Mesenchymal stem cell (in vitro differentiated cells and primary cell): ENCODE data around the gene PPEF1.
"Not testable (repeated sequence)": the region's sequence is repeated elsewhere in the genome, so short reads cannot be mapped to it uniquely, and the experiment has no call there.

Experiments used
- DNase-seq: peaks from one replicate; pipeline ENCODE4 v3.0.0-alpha.2; 2013
- H2AFZ ChIP-seq: one replicate; pipeline ENCODE4 v1.6.1; 2013; ENCODE audit warnings: low read depth, mild to moderate bottlenecking, control low read depth, inconsistent platforms, low read length, moderate library complexity
- H2AK5ac ChIP-seq: 2 replicates; pipeline ENCODE4 v1.6.1; 2013; ENCODE audit warnings: low read length, moderate library complexity, mild to moderate bottlenecking, inconsistent platforms; ENCODE audit not compliant: severe bottlenecking
- H2BK120ac ChIP-seq: one replicate; pipeline ENCODE4 v1.6.1; 2013; ENCODE audit warnings: low read depth, mild to moderate bottlenecking, inconsistent platforms, low read length, moderate library complexity
- H2BK12ac ChIP-seq, 2 experiments: one replicate each; pipeline ENCODE4 v1.6.1; 2013; ENCODE audit warnings: inconsistent platforms in 2 of 2, low read length in 2 of 2, mild to moderate bottlenecking in 2 of 2, moderate library complexity in 2 of 2, control low read depth in 1 of 2
- H2BK15ac ChIP-seq: one replicate; pipeline ENCODE4 v1.6.1; 2013; ENCODE audit warnings: mild to moderate bottlenecking, low read depth, inconsistent platforms; ENCODE audit not compliant: poor library complexity, severe bottlenecking
- H2BK5ac ChIP-seq: 2 replicates; pipeline ENCODE4 v1.6.1; 2013; ENCODE audit warnings: low read depth, mild to moderate bottlenecking, low read length, control low read depth, inconsistent platforms; ENCODE audit not compliant: poor library complexity, severe bottlenecking
- H3K14ac ChIP-seq, 2 experiments: one replicate each; pipeline ENCODE4 v1.6.1; 2013; ENCODE audit warnings: inconsistent platforms in 2 of 2, low read length in 2 of 2, control low read depth in 1 of 2, mild to moderate bottlenecking in 1 of 2, moderate library complexity in 1 of 2
- H3K18ac ChIP-seq, 2 experiments: one replicate each; pipeline ENCODE4 v1.6.1; 2013; ENCODE audit warnings: inconsistent platforms in 2 of 2, low read length in 2 of 2, control low read depth in 1 of 2, low read depth in 1 of 2, mild to moderate bottlenecking in 1 of 2
- H3K23ac ChIP-seq, 2 experiments: one replicate each; pipeline ENCODE4 v1.6.1; 2013; ENCODE audit warnings: inconsistent platforms in 2 of 2, low read length in 2 of 2, mild to moderate bottlenecking in 2 of 2, moderate library complexity in 2 of 2, control low read depth in 1 of 2
- H3K27ac ChIP-seq: 2 replicates; pipeline ENCODE4 v1.5.1; 2013; ENCODE audit warnings: mild to moderate bottlenecking, moderate library complexity, low read length, control low read depth, inconsistent platforms; ENCODE audit not compliant: poor library complexity, severe bottlenecking
- H3K27me3 ChIP-seq, 2 experiments: 2 replicates each; pipeline versions ENCODE4 v1.6.1 to v1.7.0; 2013; ENCODE audit warnings: low read length in 2 of 2, mild to moderate bottlenecking in 2 of 2, moderate library complexity in 2 of 2, control low read depth in 1 of 2, inconsistent platforms in 1 of 2; ENCODE audit not compliant: control insufficient read depth in 1 of 2, insufficient read depth in 1 of 2
- H3K36me3 ChIP-seq, 2 experiments: 2 replicates each; pipeline versions ENCODE4 v1.6.1 to v1.7.0; 2013; ENCODE audit warnings: low read length in 2 of 2, control low read depth in 1 of 2, inconsistent platforms in 1 of 2, low read depth in 1 of 2, mild to moderate bottlenecking in 1 of 2; ENCODE audit not compliant: insufficient read depth in 2 of 2, control insufficient read depth in 1 of 2
- H3K4ac ChIP-seq, 2 experiments: one replicate each; pipeline ENCODE4 v1.6.1; 2013; ENCODE audit warnings: inconsistent platforms in 2 of 2, low read length in 2 of 2, mild to moderate bottlenecking in 2 of 2, moderate library complexity in 2 of 2, control low read depth in 1 of 2, low read depth in 1 of 2
- H3K4me1 ChIP-seq: 2 replicates; pipeline ENCODE4 v1.6.1; 2013; ENCODE audit warnings: low read depth, low read length, control low read depth; ENCODE audit not compliant: control insufficient read depth, insufficient read depth
- H3K4me2 ChIP-seq: 2 replicates; pipeline ENCODE4 v1.6.1; 2013; ENCODE audit warnings: low read length, mild to moderate bottlenecking, inconsistent platforms; ENCODE audit not compliant: poor library complexity, severe bottlenecking
- H3K4me3 ChIP-seq, 2 experiments: 2 replicates each; pipeline versions ENCODE4 v1.5.1 to v1.7.0; 2013; ENCODE audit warnings: low read length in 2 of 2, mild to moderate bottlenecking in 2 of 2, control low read depth in 1 of 2, low read depth in 1 of 2; ENCODE audit not compliant: insufficient read depth in 1 of 2
- H3K79me1 ChIP-seq: replicated peaks from 2 replicates; pipeline ENCODE4 v1.6.1; 2013; ENCODE audit warnings: mild to moderate bottlenecking, control low read depth, low read length, inconsistent platforms; ENCODE audit not compliant: poor library complexity, severe bottlenecking
- H3K9ac ChIP-seq: 2 replicates; pipeline ENCODE4 v1.7.0; 2013; ENCODE audit warnings: mild to moderate bottlenecking, low read length, moderate library complexity
- H3K9me3 ChIP-seq: 2 replicates; pipeline ENCODE4 v1.7.0; 2013; ENCODE audit warnings: mild to moderate bottlenecking, low read length; ENCODE audit not compliant: control insufficient read depth
- H4K8ac ChIP-seq: one replicate; pipeline ENCODE4 v1.6.1; 2013; ENCODE audit warnings: inconsistent platforms, mild to moderate bottlenecking, low read length, moderate library complexity
- H4K91ac ChIP-seq: one replicate; pipeline ENCODE4 v1.6.1; 2013; ENCODE audit warnings: mild to moderate bottlenecking, low read length, inconsistent platforms
- WGBS: methylation state at CpG from one replicate; pipeline ENCODE4 v1.1.7; 2013; ENCODE audit warnings: mixed read lengths; 5-methylcytosine and 5-hydroxymethylcytosine counted together

Gene PPEF1

GRCh38 chrX:18825375-18825774, 117.9 kb downstream of the PPEF1 start:
- Histone ChIP-seq H3K4me3 (no peak overlapping the region), H3K18ac (no peak overlapping the region), H3K4me2 (no peak overlapping the region), H3K27ac (no peak overlapping the region), H3K23ac (no peak overlapping the region), H2AFZ (no peak overlapping the region), H2AK5ac (no peak overlapping the region), H3K9ac (no peak overlapping the region), H2BK12ac (no peak overlapping the region), H4K91ac (no peak overlapping the region), H2BK15ac (no peak overlapping the region), H3K4ac (no peak overlapping the region), H4K8ac (no peak overlapping the region), H3K79me1 (no peaks in the 10 kb centered on the region), H2BK5ac (no peak overlapping the region), H3K9me3 (peaks cover 3% of the 10 kb centered on the region), H3K4me1 (no peaks in the 10 kb centered on the region), H3K36me3 (no peaks in the 10 kb centered on the region), H2BK120ac (no peak overlapping the region), H3K14ac (no peak overlapping the region), H3K27me3 (no peaks in the 10 kb centered on the region)
- 90% methylated on average over 1 of the region's 2 CpGs for WGBS
- no peak for DNase-seq

DNA sequence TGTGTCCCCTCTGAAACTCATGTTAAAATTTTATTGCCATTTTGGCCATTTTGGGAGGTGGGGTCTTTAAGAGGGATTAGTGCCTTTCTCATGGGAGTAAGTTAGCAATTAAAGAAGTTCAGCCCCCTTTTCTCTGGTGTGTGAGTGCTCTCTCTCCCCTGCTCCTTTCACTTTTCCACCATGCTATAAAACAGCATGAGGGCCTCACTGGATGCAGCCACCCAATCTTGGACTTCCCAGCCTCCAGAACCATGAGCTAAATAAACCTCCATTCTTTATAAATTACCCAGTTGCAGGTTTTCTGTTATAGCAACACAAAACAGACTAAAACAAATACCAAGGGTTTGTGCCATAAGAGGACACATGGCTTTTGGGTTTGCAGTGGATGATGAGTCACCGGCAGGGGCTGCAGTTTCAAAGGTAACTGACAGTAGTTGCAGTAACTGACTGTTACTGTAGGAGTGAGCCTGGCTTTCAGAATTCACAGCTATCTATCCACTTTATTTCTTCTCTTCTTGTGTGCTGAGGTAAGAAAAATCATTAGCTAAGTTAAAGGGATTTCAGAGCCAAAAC, 121.5 kb downstream of the PPEF1 start:
- Histone ChIP-seq H3K23ac (no peak overlapping the region), H3K4me1 (no peaks in the 10 kb centered on the region), H3K9me3 (peaks cover 3% of the 10 kb centered on the region), H3K27me3 (no peaks in the 10 kb centered on the region), H4K91ac (no peak overlapping the region), H2AFZ (no peak overlapping the region), H3K4me2 (no peak overlapping the region), H3K18ac (no peak overlapping the region), H3K36me3 (no peaks in the 10 kb centered on the region), H2BK5ac (no peak overlapping the region), H3K79me1 (no peaks in the 10 kb centered on the region), H3K27ac (no peak overlapping the region), H3K4me3 (no peak overlapping the region), H3K9ac (no peak overlapping the region), H2AK5ac (no peak overlapping the region), H2BK120ac (no peak overlapping the region), H2BK15ac (no peak overlapping the region), H3K4ac (no peak overlapping the region), H4K8ac (no peak overlapping the region), H2BK12ac (no peak overlapping the region), H3K14ac (no peak overlapping the region)
- DNase-seq = peak; percentile 56
- WGBS = no CpG with 5 or more reads among the region's 1 CpG

- H3K18ac ChIP-seq = no peak overlapping the region
- H3K23ac ChIP-seq = no peak overlapping the region
- peaks cover 3% of the 10 kb centered on the region for H3K9me3 ChIP-seq
- H2BK120ac ChIP-seq = no peak overlapping the region
- no peak overlapping the region for H3K4ac ChIP-seq
- no peak overlapping the region for H2BK15ac ChIP-seq
- no peak overlapping the region for H2BK5ac ChIP-seq
- H3K4me3 ChIP-seq = peak overlapping the region in 1 of 2 experiments; percentile 73
- H3K4me2 ChIP-seq = no peak overlapping the region
- no peaks in the 10 kb centered on the region for H3K4me1 ChIP-seq
- no peaks in the 10 kb centered on the region for H3K27me3 ChIP-seq
- H3K14ac ChIP-seq = no peak overlapping the region
- peak overlapping the region; percentile 62 for H3K9ac ChIP-seq
- H2AFZ ChIP-seq = no peak overlapping the region
- H2AK5ac ChIP-seq = no peak overlapping the region
- H4K8ac ChIP-seq = no peak overlapping the region
- H2BK12ac ChIP-seq = no peak overlapping the region
- no peaks in the 10 kb centered on the region for H3K79me1 ChIP-seq
- H4K91ac ChIP-seq = no peak overlapping the region
- WGBS = 93% methylated on average over 20 of the region's 22 CpGs
- no peaks in the 10 kb centered on the region for H3K36me3 ChIP-seq
- H3K27ac ChIP-seq = no peak overlapping the region
- no peak for DNase-seq
These were observed 125.8 kb downstream of the PPEF1 start for GRCh38 chrX:18833071-18833731.

GRCh38 chrX:18847901-18848300, 140.5 kb downstream of the PPEF1 start:
- Histone ChIP-seq H3K27ac (peak overlapping the region; percentile 70), H3K9me3 (peaks cover 14% of the 10 kb centered on the region)
- not testable (repeated sequence) for H2BK12ac ChIP-seq, H3K9ac ChIP-seq, H4K8ac ChIP-seq, H3K4me3 ChIP-seq, H3K27me3 ChIP-seq, H3K36me3 ChIP-seq, H2BK15ac ChIP-seq, H3K79me1 ChIP-seq, H3K18ac ChIP-seq, H4K91ac ChIP-seq, H3K4me2 ChIP-seq, H2BK5ac ChIP-seq, H3K23ac ChIP-seq, H2AK5ac ChIP-seq, H2BK120ac ChIP-seq, H3K14ac ChIP-seq, H3K4me1 ChIP-seq, H2AFZ ChIP-seq, H3K4ac ChIP-seq, DNase-seq
- 100% methylated on average over 2 of the region's 3 CpGs for WGBS
